Measurements from ENCODE around the gene NUPR1.
A peak's percentile ranks its signal among the peaks of the same experiment; 100 is the strongest.

Gene NUPR1

GRCh38 chr16:28553776-28554633 lies 15.2 kb upstream of the NUPR1 start, which contains the start of gene SGF29 (continued):
- TF ChIP-seq ZBTB8A (tag by site-specific recombination; IDR thresholded peaks at IDR 0.05) = 0 out of 2 replicates have a peak, but pooled peaks have one; percentile 63
- TF ChIP-seq SETDB1 (IDR thresholded peaks at IDR 0.05; ENCODE audit: insufficient read length, low read length) = no peak
- TF ChIP-seq REST (tag by site-specific recombination; IDR thresholded peaks at IDR 0.05) = no peak
- TF ChIP-seq GLIS1 (tag by site-specific recombination; IDR thresholded peaks at IDR 0.05) = peak; percentile 72; the same call in 1 of the 2 replicates
- TF ChIP-seq GLI4 (tag by site-specific recombination; IDR thresholded peaks at IDR 0.05) = 0 out of 2 replicates have a peak, but pooled peaks have one; percentile 56
- 0 out of 2 replicates have a peak, but pooled peaks have one; percentile 37 for TF ChIP-seq TRIM28 (IDR thresholded peaks at IDR 0.05; ENCODE audit: borderline replicate concordance, low read length)
- TF ChIP-seq ZBTB48 (tag by site-specific recombination; IDR thresholded peaks at IDR 0.05) = no peak
- peak; percentile 79; the same call in 1 of the 2 replicates for TF ChIP-seq ZNF324 (tag by site-specific recombination; IDR thresholded peaks at IDR 0.05)
- no peak for TF ChIP-seq ZSCAN18 (tag by site-specific recombination; IDR thresholded peaks at IDR 0.05)
- TF ChIP-seq ZNF391 (tag by site-specific recombination; IDR thresholded peaks at IDR 0.05; ENCODE audit: borderline replicate concordance, low read depth) = peak; percentile 92
- peak; percentile 29 for TF ChIP-seq PATZ1 (tag by site-specific recombination; IDR thresholded peaks at IDR 0.05)
- TF ChIP-seq KLF17 (tag by site-specific recombination; IDR thresholded peaks at IDR 0.05) = peak; percentile 86
- no peak for TF ChIP-seq ZNF704 (tag by site-specific recombination; IDR thresholded peaks at IDR 0.05)
- peak; percentile 52; the same call in 1 of the 2 replicates for TF ChIP-seq IKZF3 (tag by site-specific recombination; IDR thresholded peaks at IDR 0.05)
- no peak for TF ChIP-seq ZNF645 (tag by site-specific recombination; IDR thresholded peaks at IDR 0.05)
- peak; percentile 88; the same call in 1 of the 2 replicates for TF ChIP-seq REPIN1 (tag by site-specific recombination; IDR thresholded peaks at IDR 0.05; ENCODE audit: low read depth)
- TF ChIP-seq GFI1B (tag by site-specific recombination; IDR thresholded peaks at IDR 0.05) = no peak
- TF ChIP-seq ZNF629 (tag by site-specific recombination; IDR thresholded peaks at IDR 0.05) = peak; percentile 81
- peak; percentile 72; the same call in 1 of the 2 replicates for TF ChIP-seq CTCF (tag by site-specific recombination; IDR thresholded peaks at IDR 0.05)
- TF ChIP-seq ZNF18 (tag by site-specific recombination; IDR thresholded peaks at IDR 0.05) = 0 out of 2 replicates have a peak, but pooled peaks have one; percentile 26
- 0 out of 2 replicates have a peak, but pooled peaks have one; percentile 14 for TF ChIP-seq ZNF777 (tag by site-specific recombination; IDR thresholded peaks at IDR 0.05; ENCODE audit: borderline replicate concordance)
- no peak for TF ChIP-seq ZNF658 (tag by site-specific recombination; IDR thresholded peaks at IDR 0.05)

Measured in HEK293 (cell line).